ENCODE data around the gene SLC35G1.
A peak's percentile ranks its signal among the peaks of the same experiment; 100 is the strongest.

The SLC35G1 gene

DNA sequence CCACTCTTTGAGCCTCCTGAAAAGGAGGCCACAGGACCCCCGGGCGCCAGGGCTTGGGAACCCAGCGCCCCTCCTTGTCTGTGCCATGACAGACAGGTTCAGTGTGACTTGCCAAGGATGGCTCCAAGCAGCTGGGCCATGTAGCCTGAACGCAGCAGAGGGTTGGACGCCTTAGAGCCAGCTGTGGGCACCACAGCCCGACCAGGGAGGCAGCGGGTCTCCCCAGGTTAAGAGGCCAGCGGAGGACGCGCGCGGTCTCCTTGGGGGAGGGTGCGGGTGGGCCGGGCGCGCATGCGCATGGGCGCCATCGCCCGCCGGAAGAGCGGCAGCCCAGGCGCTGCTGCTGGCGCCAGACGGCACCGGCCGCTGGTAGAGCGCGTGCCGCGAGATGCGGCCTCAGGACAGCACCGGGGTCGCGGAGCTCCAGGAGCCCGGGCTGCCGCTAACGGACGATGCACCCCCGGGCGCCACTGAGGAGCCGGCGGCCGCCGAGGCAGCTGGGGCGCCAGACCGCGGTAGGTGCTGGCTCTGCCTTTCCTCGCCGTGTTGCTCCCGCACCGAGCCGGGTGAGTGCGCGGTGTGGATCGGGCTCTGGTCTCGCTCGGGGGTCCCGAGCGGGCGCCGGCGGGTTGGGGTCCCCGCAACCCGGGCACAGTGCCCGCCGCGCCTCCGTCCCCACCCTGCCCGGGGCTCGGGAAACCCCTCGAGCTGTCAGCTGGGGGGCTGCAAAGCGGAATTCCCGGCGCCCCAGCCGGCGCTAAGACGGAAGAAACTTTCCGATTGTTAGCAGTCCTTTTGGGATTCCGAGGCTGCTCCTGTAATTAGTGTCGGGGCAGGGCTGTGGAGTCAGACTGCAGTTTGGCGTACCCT, at the start of gene SLC35G1:
Gene SLC35G1, plus strand, starts transcription at position 333 of the 870 bp plus-strand sequence. Its CDS starts 56 bp downstream, at position 389.
- peak within 1 kb of the TSS; percentile 80 for H3K4me3 ChIP-seq (replicated peaks; ENCODE audit: low read depth, low read length)
- H3K27me3 ChIP-seq (replicated peaks; ENCODE audit: control insufficient read depth, insufficient read depth, low read length), result no peaks in the 10 kb centered on the region
- H3K36me3 ChIP-seq (ENCODE audit: control insufficient read depth, insufficient read depth, low read length), result no peaks in the 10 kb centered on the region
- DNase-seq (ENCODE audit: extremely low read depth, insufficient read length), result peak; percentile 91
- TF ChIP-seq, protein P1, sequence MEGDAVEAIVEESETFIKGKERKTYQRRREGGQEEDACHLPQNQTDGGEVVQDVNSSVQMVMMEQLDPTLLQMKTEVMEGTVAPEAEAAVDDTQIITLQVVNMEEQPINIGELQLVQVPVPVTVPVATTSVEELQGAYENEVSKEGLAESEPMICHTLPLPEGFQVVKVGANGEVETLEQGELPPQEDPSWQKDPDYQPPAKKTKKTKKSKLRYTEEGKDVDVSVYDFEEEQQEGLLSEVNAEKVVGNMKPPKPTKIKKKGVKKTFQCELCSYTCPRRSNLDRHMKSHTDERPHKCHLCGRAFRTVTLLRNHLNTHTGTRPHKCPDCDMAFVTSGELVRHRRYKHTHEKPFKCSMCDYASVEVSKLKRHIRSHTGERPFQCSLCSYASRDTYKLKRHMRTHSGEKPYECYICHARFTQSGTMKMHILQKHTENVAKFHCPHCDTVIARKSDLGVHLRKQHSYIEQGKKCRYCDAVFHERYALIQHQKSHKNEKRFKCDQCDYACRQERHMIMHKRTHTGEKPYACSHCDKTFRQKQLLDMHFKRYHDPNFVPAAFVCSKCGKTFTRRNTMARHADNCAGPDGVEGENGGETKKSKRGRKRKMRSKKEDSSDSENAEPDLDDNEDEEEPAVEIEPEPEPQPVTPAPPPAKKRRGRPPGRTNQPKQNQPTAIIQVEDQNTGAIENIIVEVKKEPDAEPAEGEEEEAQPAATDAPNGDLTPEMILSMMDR (IDR thresholded peaks at IDR 0.05; ENCODE audit: insufficient read depth, low read length, poor library complexity, severe bottlenecking), result no peak

GRCh38 chr10:93844979-93845626, 48.7 kb upstream of the SLC35G1 start:
- TF ChIP-seq, protein P1 (IDR thresholded peaks at IDR 0.05; ENCODE audit: insufficient read depth, low read length, poor library complexity, severe bottlenecking), result no peak
- no peaks in the 10 kb centered on the region for H3K36me3 ChIP-seq (ENCODE audit: control insufficient read depth, insufficient read depth, low read length)
- no peak for DNase-seq (ENCODE audit: extremely low read depth, insufficient read length)
- peaks cover 2% of the 10 kb centered on the region; the same call in 1 of the 2 replicates for H3K27me3 ChIP-seq (replicated peaks; ENCODE audit: control insufficient read depth, insufficient read depth, low read length)
- no peak overlapping the region for H3K4me3 ChIP-seq (replicated peaks; ENCODE audit: low read depth, low read length)

DNA sequence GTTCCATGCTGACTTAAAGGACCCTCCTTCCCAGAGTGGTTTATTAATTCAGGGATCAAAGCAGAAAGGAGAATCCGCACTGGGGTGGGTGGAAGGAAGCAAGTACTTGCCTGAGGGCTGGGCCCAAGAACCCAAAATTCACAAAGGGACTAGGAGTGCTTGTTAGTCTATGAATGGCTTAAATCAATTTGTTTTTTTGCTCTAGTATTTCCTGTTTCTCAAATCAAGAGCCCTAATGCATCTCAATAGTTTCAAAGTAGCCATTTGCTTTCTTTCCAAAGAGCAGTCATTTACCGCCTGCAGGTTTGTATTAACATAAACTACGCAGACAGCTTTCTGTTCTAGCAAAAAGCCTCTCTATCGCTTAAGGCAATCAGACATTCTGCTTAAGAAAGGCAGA, 44.2 kb upstream of the SLC35G1 start:
- TF ChIP-seq, protein P1 (IDR thresholded peaks at IDR 0.05; ENCODE audit: insufficient read depth, low read length, poor library complexity, severe bottlenecking), result no peak
- no peak overlapping the region for H3K4me3 ChIP-seq (replicated peaks; ENCODE audit: low read depth, low read length)
- no peaks in the 10 kb centered on the region for H3K36me3 ChIP-seq (ENCODE audit: control insufficient read depth, insufficient read depth, low read length)
- no peak for DNase-seq (ENCODE audit: extremely low read depth, insufficient read length)
- no peaks in the 10 kb centered on the region for H3K27me3 ChIP-seq (replicated peaks; ENCODE audit: control insufficient read depth, insufficient read depth, low read length)

GRCh38 chr10:93850031-93851015, 43.5 kb upstream of the SLC35G1 start:
- DNase-seq (ENCODE audit: extremely low read depth, insufficient read length), result no peak

DNA sequence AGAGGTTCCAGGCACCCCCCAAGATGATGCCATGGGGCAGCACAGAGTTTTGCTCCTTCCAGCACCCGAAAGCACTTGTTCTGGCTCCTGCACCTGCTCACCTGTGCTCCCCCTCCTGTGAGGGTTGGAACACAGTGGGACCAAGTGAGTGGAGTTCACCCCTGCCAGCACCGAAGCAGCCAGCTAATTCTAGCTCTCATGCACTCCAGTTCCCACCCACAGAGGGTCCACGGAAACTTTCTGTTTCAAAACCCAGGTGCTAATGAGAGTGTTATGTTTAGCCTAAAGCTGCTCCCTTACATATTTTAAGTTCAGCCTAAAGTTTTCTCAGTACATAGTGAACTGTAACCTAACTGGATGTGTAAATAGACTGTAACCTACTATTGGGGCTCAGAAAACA, 42.6 kb upstream of the SLC35G1 start:
- no peaks in the 10 kb centered on the region for H3K27me3 ChIP-seq (replicated peaks; ENCODE audit: control insufficient read depth, insufficient read depth, low read length)
- peak; percentile 25 for DNase-seq (ENCODE audit: extremely low read depth, insufficient read length)
- no peaks in the 10 kb centered on the region for H3K36me3 ChIP-seq (ENCODE audit: control insufficient read depth, insufficient read depth, low read length)
- no peak overlapping the region for H3K4me3 ChIP-seq (replicated peaks; ENCODE audit: low read depth, low read length)
- TF ChIP-seq, protein P1 (IDR thresholded peaks at IDR 0.05; ENCODE audit: insufficient read depth, low read length, poor library complexity, severe bottlenecking), result no peak

More at GRCh38 chr10:93850031-93851015, 43.5 kb upstream of the SLC35G1 start:
- H3K36me3 ChIP-seq (ENCODE audit: control insufficient read depth, insufficient read depth, low read length), result no peaks in the 10 kb centered on the region
- no peak overlapping the region for H3K4me3 ChIP-seq (replicated peaks; ENCODE audit: low read depth, low read length)
- H3K27me3 ChIP-seq (replicated peaks; ENCODE audit: control insufficient read depth, insufficient read depth, low read length), result no peaks in the 10 kb centered on the region
- TF ChIP-seq, protein P1 (IDR thresholded peaks at IDR 0.05; ENCODE audit: insufficient read depth, low read length, poor library complexity, severe bottlenecking), result no peak

Measured in GM06990 (cell line).